RWPE2 (cell line): Measurements from ENCODE around the gene NME1.

ENCODE experiments used
- ATAC-seq: fragments of 200-7000 bp; cut with Tn5 transposase; 3 replicates; pipeline ENCODE4 v1.9.1; 2021; ENCODE audit warnings: low read depth
- DNase-seq: peaks from one replicate; pipeline ENCODE4 v3.0.0-alpha.2; 2020; ENCODE audit warnings: low spot score
- H3K27ac ChIP-seq: fragments of 450-650 bp; 2 replicates; pipeline ENCODE4 v1.5.1; 2017; ENCODE audit warnings: mild to moderate bottlenecking; ENCODE audit not compliant: poor library complexity, severe bottlenecking
- H3K27me3 ChIP-seq: fragments of 250-450 bp; sonication (Bioruptor Pico); 2 replicates; pipeline ENCODE4 v1.5.1; 2021; ENCODE audit warnings: mild to moderate bottlenecking, moderate library complexity; ENCODE audit not compliant: insufficient read depth, poor library complexity, severe bottlenecking
- H3K36me3 ChIP-seq: fragments of 250-450 bp; sonication (Bioruptor Pico); 2 replicates; pipeline ENCODE4 v1.5.1; 2020; ENCODE audit warnings: low read depth, mild to moderate bottlenecking, moderate library complexity
- H3K4me1 ChIP-seq: fragments of 250-450 bp; sonication (Bioruptor Pico); 2 replicates; pipeline ENCODE4 v1.5.1; 2021; ENCODE audit warnings: mild to moderate bottlenecking, moderate library complexity; ENCODE audit not compliant: insufficient read depth, poor library complexity, severe bottlenecking
- H3K4me3 ChIP-seq: fragments of 250-450 bp; sonication (Bioruptor Pico); 2 replicates; pipeline ENCODE4 v1.5.1; 2021; ENCODE audit warnings: mild to moderate bottlenecking, moderate library complexity; ENCODE audit not compliant: severe bottlenecking
- H3K9me3 ChIP-seq: fragments of 250-450 bp; sonication (Bioruptor Pico); 2 replicates; pipeline ENCODE4 v1.5.1; 2021; ENCODE audit warnings: mild to moderate bottlenecking, moderate library complexity; ENCODE audit not compliant: severe bottlenecking
- TF ChIP-seq, protein P1 (sequence below): fragments of 450-650 bp; IDR thresholded peaks from one replicate; pipeline ENCODE4 v1.5.1; 2017; ENCODE audit warnings: mild to moderate bottlenecking, moderate library complexity; ENCODE audit not compliant: poor library complexity, severe bottlenecking

The NME1 gene

DNA sequence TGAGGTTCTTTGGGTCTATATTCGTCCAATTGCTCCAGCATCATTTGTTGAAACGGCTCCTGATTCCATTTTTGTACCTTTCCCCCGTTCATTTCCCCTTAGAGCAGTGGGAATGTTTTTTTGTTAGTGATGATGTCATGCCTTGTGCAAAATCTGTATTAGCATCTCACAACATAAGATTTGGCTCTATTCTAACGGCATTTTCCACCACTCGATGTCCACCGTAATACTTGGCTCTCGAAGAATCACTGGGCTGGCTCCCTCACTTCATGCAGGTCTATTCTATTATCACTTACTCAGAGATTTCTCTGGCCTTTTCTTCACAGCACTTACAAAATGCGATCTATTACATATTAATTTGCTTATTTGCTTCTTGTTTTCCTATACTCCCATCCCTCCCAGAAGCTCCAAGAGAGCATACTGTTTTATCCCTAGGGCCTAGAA is 571 bp upstream of the NME1 start:
- TF ChIP-seq, protein P1, sequence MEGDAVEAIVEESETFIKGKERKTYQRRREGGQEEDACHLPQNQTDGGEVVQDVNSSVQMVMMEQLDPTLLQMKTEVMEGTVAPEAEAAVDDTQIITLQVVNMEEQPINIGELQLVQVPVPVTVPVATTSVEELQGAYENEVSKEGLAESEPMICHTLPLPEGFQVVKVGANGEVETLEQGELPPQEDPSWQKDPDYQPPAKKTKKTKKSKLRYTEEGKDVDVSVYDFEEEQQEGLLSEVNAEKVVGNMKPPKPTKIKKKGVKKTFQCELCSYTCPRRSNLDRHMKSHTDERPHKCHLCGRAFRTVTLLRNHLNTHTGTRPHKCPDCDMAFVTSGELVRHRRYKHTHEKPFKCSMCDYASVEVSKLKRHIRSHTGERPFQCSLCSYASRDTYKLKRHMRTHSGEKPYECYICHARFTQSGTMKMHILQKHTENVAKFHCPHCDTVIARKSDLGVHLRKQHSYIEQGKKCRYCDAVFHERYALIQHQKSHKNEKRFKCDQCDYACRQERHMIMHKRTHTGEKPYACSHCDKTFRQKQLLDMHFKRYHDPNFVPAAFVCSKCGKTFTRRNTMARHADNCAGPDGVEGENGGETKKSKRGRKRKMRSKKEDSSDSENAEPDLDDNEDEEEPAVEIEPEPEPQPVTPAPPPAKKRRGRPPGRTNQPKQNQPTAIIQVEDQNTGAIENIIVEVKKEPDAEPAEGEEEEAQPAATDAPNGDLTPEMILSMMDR: no peak
- no peak for DNase-seq
- no peaks in the 10 kb centered on the region for H3K27me3 ChIP-seq
- peaks cover 13% of the 10 kb centered on the region for H3K4me1 ChIP-seq
- H3K27ac ChIP-seq: peak overlapping the region; percentile 59
- ATAC-seq: peak; percentile 4; the same call in 1 of the 3 replicates
- no peaks in the 10 kb centered on the region for H3K9me3 ChIP-seq
- H3K4me3 ChIP-seq: peak overlapping the region; percentile 55
- peaks cover 25% of the 10 kb centered on the region for H3K36me3 ChIP-seq

DNA sequence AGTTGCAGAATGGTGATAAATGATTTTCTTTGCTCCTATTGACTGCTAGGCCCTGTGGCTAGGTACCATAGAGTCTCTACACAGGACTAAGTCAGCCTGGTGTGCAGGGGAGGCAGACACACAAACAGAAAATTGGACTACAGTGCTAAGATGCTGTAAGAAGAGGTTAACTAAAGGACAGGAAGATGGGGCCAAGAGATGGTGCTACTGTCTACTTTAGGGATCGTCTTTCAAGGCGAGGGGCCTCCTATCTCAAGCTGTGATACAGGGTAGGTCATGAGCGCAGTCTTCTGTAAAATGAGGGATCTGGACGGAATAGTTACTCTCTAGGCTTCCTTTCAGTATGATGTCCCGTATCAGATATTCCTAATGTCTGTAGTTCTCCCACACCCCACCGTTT is 817 bp downstream of the NME1 start:
- Histone ChIP-seq H3K4me3 (peak overlapping the region; percentile 55), H3K27me3 (no peaks in the 10 kb centered on the region), H3K27ac (peak overlapping the region; percentile 59), H3K4me1 (peaks cover 13% of the 10 kb centered on the region), H3K36me3 (peaks cover 39% of the 10 kb centered on the region), H3K9me3 (no peaks in the 10 kb centered on the region)
- TF ChIP-seq, protein P1: no peak
- ATAC-seq (no peak), DNase-seq (no peak)

DNA sequence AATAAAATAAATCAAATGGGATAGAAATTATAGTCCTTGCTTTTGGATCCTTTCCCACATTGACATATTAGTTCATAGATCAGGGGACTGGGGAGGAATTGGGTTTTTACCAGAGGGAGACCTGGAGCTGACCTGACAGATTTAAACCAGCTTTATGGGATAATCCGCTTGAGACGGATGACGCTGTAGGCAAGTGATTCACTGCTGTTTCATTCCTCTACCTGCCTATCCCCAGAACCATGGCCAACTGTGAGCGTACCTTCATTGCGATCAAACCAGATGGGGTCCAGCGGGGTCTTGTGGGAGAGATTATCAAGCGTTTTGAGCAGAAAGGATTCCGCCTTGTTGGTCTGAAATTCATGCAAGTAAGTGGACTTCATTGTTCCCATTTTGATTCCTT is 2.1 kb downstream of the NME1 start:
- TF ChIP-seq, protein P1: no peak
- H3K9me3 ChIP-seq: no peaks in the 10 kb centered on the region
- H3K36me3 ChIP-seq: peaks cover 51% of the 10 kb centered on the region
- no peak overlapping the region for H3K4me3 ChIP-seq
- DNase-seq (no peak), ATAC-seq (no peak)
- H3K27me3 ChIP-seq: no peaks in the 10 kb centered on the region
- H3K27ac ChIP-seq: no peak overlapping the region
- peaks cover 13% of the 10 kb centered on the region for H3K4me1 ChIP-seq

DNA sequence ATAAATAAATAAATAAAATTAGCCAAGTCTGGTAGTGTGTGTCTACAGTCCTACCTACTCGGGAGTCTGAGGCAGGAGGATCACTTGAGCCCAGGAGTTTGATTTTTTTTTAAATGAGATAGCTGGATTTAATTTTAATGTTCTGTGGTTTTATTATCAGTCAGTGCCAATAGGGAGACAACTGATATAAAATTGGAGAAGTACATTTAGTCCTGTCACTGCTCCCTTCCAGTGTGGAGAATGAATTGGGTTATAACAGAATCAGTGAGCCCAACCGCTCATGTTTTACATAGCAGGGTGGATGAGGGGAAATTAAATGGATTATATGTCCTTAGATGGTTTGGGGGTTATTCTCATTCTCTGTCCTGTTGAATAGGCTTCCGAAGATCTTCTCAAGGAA is 6.2 kb downstream of the NME1 start:
- H3K4me3 ChIP-seq: no peak overlapping the region
- TF ChIP-seq, protein P1: no peak
- DNase-seq (no peak), ATAC-seq (no peak)
- no peaks in the 10 kb centered on the region for H3K27me3 ChIP-seq
- no peaks in the 10 kb centered on the region for H3K9me3 ChIP-seq
- no peak overlapping the region for H3K27ac ChIP-seq
- peaks cover 3% of the 10 kb centered on the region for H3K4me1 ChIP-seq
- H3K36me3 ChIP-seq: peaks cover 76% of the 10 kb centered on the region

DNA sequence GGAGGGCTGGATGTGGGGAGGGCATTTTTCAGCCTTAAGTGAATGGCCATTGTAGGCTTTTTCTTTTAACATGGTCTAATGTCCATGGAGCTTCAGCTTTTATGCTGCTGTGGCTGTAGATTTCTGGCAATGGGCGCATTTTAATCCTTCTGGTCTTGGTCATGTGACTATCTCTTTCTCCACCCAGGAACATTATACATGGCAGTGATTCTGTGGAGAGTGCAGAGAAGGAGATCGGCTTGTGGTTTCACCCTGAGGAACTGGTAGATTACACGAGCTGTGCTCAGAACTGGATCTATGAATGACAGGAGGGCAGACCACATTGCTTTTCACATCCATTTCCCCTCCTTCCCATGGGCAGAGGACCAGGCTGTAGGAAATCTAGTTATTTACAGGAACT is 8.2 kb downstream of the NME1 start:
- Histone ChIP-seq H3K4me3 (no peak overlapping the region), H3K9me3 (no peaks in the 10 kb centered on the region), H3K27me3 (no peaks in the 10 kb centered on the region), H3K36me3 (peaks cover 63% of the 10 kb centered on the region), H3K27ac (no peak overlapping the region), H3K4me1 (no peaks in the 10 kb centered on the region)
- DNase-seq: no peak
- TF ChIP-seq, protein P1: no peak
- ATAC-seq: no peak
